Measurements from ENCODE around the gene SPACA6.
"Not testable (repeated sequence)": the region's sequence is repeated elsewhere in the genome, so short reads cannot be mapped to it uniquely, and the experiment has no call there.

Gene SPACA6

GRCh38 chr19:51693260-51693659 lies at the start of gene SPACA6:
Gene SPACA6, plus strand, starts transcription at chr19:51693330. Its CDS starts 197 bp downstream, at chr19:51693527.
- no peak for DNase-seq (ENCODE audit: extremely low read depth, low read depth)
- TF ChIP-seq, protein P1, sequence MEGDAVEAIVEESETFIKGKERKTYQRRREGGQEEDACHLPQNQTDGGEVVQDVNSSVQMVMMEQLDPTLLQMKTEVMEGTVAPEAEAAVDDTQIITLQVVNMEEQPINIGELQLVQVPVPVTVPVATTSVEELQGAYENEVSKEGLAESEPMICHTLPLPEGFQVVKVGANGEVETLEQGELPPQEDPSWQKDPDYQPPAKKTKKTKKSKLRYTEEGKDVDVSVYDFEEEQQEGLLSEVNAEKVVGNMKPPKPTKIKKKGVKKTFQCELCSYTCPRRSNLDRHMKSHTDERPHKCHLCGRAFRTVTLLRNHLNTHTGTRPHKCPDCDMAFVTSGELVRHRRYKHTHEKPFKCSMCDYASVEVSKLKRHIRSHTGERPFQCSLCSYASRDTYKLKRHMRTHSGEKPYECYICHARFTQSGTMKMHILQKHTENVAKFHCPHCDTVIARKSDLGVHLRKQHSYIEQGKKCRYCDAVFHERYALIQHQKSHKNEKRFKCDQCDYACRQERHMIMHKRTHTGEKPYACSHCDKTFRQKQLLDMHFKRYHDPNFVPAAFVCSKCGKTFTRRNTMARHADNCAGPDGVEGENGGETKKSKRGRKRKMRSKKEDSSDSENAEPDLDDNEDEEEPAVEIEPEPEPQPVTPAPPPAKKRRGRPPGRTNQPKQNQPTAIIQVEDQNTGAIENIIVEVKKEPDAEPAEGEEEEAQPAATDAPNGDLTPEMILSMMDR (IDR thresholded peaks at IDR 0.05; ENCODE audit: low read depth, low read length) = no peak

GRCh38 chr19:51644636-51645271 lies 48.4 kb upstream of the SPACA6 start:
- DNase-seq (ENCODE audit: extremely low read depth, low read depth) = no peak
- TF ChIP-seq, protein P1 (IDR thresholded peaks at IDR 0.05; ENCODE audit: low read depth, low read length) = no peak

GRCh38 chr19:51646730-51647129 lies 46.4 kb upstream of the SPACA6 start, which contains the start of gene SIGLEC14:
Gene SIGLEC14, minus strand, starts transcription at chr19:51646825. Its CDS starts 66 bp downstream, at chr19:51646759.
- not testable (repeated sequence) for DNase-seq (ENCODE audit: extremely low read depth, low read depth)

- TF ChIP-seq, protein P1 (IDR thresholded peaks at IDR 0.05; ENCODE audit: low read depth, low read length) = no peak
- no peak for DNase-seq (ENCODE audit: extremely low read depth, low read depth)
These were observed 45.8 kb upstream of the SPACA6 start for GRCh38 chr19:51647318-51647717.

DNA sequence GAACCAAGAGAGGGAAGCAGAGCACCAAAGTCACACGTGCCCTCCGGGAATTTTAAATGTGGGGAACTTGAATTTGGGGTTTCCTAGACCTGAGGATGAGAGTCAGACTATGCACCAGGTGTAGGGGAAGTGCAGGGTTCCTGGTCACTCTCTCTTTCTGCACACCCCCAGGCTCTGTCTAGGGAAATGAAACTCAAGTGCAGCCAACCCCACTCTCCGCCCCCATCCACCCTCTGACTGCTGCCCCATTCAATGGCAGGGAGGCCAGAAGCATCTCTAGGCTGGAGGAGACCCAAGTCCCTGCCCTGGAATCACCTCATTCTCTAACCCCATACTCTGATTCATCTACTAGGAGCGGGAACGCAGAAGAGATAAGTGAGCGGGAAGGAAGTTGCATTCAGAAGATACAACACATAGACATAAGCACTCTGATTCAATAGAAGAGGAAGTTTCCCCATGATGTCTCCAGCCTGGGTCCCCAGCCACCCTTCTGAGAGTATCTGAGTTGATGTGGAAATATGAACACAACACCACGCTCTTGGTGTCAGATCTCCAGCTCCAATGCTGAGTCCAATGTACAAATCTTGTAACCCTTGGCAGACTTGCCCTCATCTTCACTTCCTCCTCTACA lies 41.8 kb upstream of the SPACA6 start:
- TF ChIP-seq, protein P1 (IDR thresholded peaks at IDR 0.05; ENCODE audit: low read depth, low read length) = no peak
- DNase-seq (ENCODE audit: extremely low read depth, low read depth) = no peak

DNA sequence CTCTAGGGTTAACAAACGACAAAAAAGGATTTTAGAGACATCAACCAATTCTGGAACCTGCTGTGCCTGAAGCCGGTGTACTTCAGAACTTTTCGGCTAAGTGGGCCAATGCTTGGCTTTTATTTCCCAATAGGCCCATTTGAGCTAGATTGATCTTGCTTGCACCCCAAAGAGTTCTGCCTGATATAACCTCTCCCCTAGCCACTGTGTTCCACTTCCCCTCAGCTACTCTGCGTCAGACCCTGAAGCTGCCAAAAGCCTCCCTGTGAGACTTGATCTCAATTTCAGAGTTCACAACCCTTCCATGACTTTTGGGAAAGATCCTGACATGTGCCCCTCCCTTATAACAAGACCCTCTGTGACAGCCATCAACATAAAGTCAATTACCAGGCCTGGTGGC lies 40.9 kb upstream of the SPACA6 start:
- TF ChIP-seq, protein P1 (IDR thresholded peaks at IDR 0.05; ENCODE audit: low read depth, low read length) = no peak
- no peak for DNase-seq (ENCODE audit: extremely low read depth, low read depth)

- TF ChIP-seq, protein P1 (IDR thresholded peaks at IDR 0.05; ENCODE audit: low read depth, low read length) = no peak
- DNase-seq (ENCODE audit: extremely low read depth, low read depth) = no peak
These were observed 40.0 kb upstream of the SPACA6 start for GRCh38 chr19:51653162-51653561.

Measured in AG09319 (cell line).